ENCODE data around the gene IQSEC2.

Gene IQSEC2

GRCh38 chrX:53281321-53281822, at the start of gene IQSEC2:
TSS of gene IQSEC2 (minus strand) at chrX:53281584.
- no peak for DNase-seq

GRCh38 chrX:53330331-53330730, 48.9 kb upstream of the IQSEC2 start:
- no peak for DNase-seq

- DNase-seq: no peak
Observed at GRCh38 chrX:53324803-53325202, 43.4 kb upstream of the IQSEC2 start.

GRCh38 chrX:53324085-53324484, 42.7 kb upstream of the IQSEC2 start:
- DNase-seq: no peak

- no peak for DNase-seq
Observed at GRCh38 chrX:53323196-53323595, 41.8 kb upstream of the IQSEC2 start.

GRCh38 chrX:53321943-53322497, 40.6 kb upstream of the IQSEC2 start:
- DNase-seq: no peak

GRCh38 chrX:53321230-53321942, 40.0 kb upstream of the IQSEC2 start:
- DNase-seq: no peak

GRCh38 chrX:53320543-53321229, 39.3 kb upstream of the IQSEC2 start:
- no peak for DNase-seq

GRCh38 chrX:53319614-53320542, 38.5 kb upstream of the IQSEC2 start:
- no peak for DNase-seq

- no peak for DNase-seq
Observed at GRCh38 chrX:53318766-53319353, 37.5 kb upstream of the IQSEC2 start.

- peak; percentile 61 for DNase-seq
Observed at GRCh38 chrX:53317365-53318069, 36.1 kb upstream of the IQSEC2 start.

- no peak for DNase-seq
Observed at GRCh38 chrX:53316860-53317237, 35.5 kb upstream of the IQSEC2 start.

- DNase-seq: no peak
Observed at GRCh38 chrX:53316111-53316859, 34.9 kb upstream of the IQSEC2 start.

GRCh38 chrX:53313728-53314105, 32.3 kb upstream of the IQSEC2 start:
- DNase-seq: no peak

GRCh38 chrX:53312946-53313727, 31.8 kb upstream of the IQSEC2 start:
- peak; percentile 55 for DNase-seq

GRCh38 chrX:53309837-53310236, 28.5 kb upstream of the IQSEC2 start:
- no peak for DNase-seq

- DNase-seq: no peak
Observed at GRCh38 chrX:53308836-53309235, 27.5 kb upstream of the IQSEC2 start.

GRCh38 chrX:53305996-53306937, 24.9 kb upstream of the IQSEC2 start:
- DNase-seq: no peak

All from activated T-cell treated with anti-CD3 and anti-CD28 coated beads for 4 hours (primary cell).